Lower leg skin (tissue), 3 donors: ENCODE results near the gene MBNL2.

ENCODE experiments used
- POLR2A ChIP-seq, 2 donors: fragments of 450-650 bp; IDR thresholded peaks; one replicate each; pipeline ENCODE4 v1.6.1; 2016 to 2017; ENCODE audit warnings: antibody characterized with exemption in 2 of 2, mild to moderate bottlenecking in 1 of 2, moderate library complexity in 1 of 2
- TF ChIP-seq, protein P1 (sequence below), 3 donors: fragments of 450-650 bp; IDR thresholded peaks; one replicate each; pipeline ENCODE4 v1.5.1; 2016; ENCODE audit warnings: antibody characterized with exemption in 3 of 3, mild to moderate bottlenecking in 3 of 3, moderate library complexity in 2 of 3

DNA sequence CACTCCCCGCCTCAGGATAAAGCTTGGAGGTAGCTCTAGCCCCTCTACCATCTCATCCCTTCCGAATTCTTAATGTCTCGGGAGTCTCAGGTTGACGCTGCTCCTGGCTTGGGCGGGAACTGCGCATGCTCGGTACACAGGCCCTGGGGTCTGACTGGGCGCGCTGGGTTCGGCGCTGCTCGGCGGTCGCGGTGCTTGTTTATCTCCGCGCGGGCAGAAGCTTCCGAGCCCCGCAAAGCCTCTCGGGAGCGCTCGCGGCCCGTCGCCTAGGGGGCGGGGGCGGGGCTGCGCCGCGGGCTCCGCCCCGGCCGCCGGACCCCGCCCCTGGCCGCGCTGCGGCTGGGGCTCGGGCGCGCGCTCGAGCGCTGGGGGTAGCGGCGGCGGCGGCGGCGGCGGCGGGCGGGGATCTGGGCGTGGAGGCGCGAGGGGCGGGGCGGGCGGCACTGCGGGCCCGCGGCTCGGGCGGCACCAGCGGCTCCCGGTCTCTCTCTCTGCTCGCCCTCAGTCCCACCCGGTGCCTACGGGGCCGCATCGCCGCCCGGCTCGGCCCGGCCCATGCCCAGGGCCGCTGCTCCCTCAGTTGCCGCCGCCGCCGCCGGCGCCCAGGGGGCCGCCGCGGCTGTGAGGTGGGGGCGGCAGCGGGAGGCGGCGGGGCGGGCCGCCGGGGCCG lies 211.7 kb downstream of the MBNL2 start, which contains the start of gene RAP2A:
- TF ChIP-seq POLR2A (IDR thresholded peaks at IDR 0.05), result peak in 1 of 2 donors; percentile 70
- TF ChIP-seq, protein P1, sequence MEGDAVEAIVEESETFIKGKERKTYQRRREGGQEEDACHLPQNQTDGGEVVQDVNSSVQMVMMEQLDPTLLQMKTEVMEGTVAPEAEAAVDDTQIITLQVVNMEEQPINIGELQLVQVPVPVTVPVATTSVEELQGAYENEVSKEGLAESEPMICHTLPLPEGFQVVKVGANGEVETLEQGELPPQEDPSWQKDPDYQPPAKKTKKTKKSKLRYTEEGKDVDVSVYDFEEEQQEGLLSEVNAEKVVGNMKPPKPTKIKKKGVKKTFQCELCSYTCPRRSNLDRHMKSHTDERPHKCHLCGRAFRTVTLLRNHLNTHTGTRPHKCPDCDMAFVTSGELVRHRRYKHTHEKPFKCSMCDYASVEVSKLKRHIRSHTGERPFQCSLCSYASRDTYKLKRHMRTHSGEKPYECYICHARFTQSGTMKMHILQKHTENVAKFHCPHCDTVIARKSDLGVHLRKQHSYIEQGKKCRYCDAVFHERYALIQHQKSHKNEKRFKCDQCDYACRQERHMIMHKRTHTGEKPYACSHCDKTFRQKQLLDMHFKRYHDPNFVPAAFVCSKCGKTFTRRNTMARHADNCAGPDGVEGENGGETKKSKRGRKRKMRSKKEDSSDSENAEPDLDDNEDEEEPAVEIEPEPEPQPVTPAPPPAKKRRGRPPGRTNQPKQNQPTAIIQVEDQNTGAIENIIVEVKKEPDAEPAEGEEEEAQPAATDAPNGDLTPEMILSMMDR (IDR thresholded peaks at IDR 0.05), result no peak
